CD1c-positive myeloid dendritic cell (primary cell): Measurements from ENCODE around the gene PEAK1.

ENCODE experiments used
- DNase-seq: peaks from one replicate; pipeline ENCODE4 v3.0.0-alpha.2; 2016; ENCODE audit errors: extremely low spot score

PEAK1 gene

GRCh38 chr15:77400258-77400657 lies 19.6 kb downstream of the PEAK1 start:
- DNase-seq, result no peak

- no peak for DNase-seq
Measured at GRCh38 chr15:77398927-77399326, 21.0 kb downstream of the PEAK1 start.

GRCh38 chr15:77396692-77397091 lies 23.2 kb downstream of the PEAK1 start:
- DNase-seq, result no peak

GRCh38 chr15:77395013-77395774 lies 24.7 kb downstream of the PEAK1 start:
- DNase-seq, result no peak

- no peak for DNase-seq
Measured at GRCh38 chr15:77393471-77393840, 26.4 kb downstream of the PEAK1 start.

- DNase-seq, result no peak
Measured at GRCh38 chr15:77392762-77393470, 27.0 kb downstream of the PEAK1 start.

- DNase-seq, result no peak
Measured at GRCh38 chr15:77391372-77391951, 28.4 kb downstream of the PEAK1 start.

GRCh38 chr15:77387365-77388105 lies 32.4 kb downstream of the PEAK1 start:
- DNase-seq, result peak; percentile 28

- no peak for DNase-seq
Measured at GRCh38 chr15:77386626-77387025, 33.3 kb downstream of the PEAK1 start.

GRCh38 chr15:77384589-77385359 lies 35.1 kb downstream of the PEAK1 start:
- no peak for DNase-seq

GRCh38 chr15:77384086-77384485 lies 35.8 kb downstream of the PEAK1 start:
- no peak for DNase-seq

GRCh38 chr15:77380033-77380432 lies 39.9 kb downstream of the PEAK1 start:
- DNase-seq, result no peak

GRCh38 chr15:77376770-77377169 lies 43.1 kb downstream of the PEAK1 start:
- DNase-seq, result no peak

- no peak for DNase-seq
Measured at GRCh38 chr15:77375133-77375532, 44.8 kb downstream of the PEAK1 start.

- DNase-seq, result no peak
Measured at GRCh38 chr15:77373441-77373840, 46.5 kb downstream of the PEAK1 start.

GRCh38 chr15:77371850-77372563 lies 47.9 kb downstream of the PEAK1 start:
- peak; percentile 9 for DNase-seq

- no peak for DNase-seq
Measured at GRCh38 chr15:77370580-77370979, 49.3 kb downstream of the PEAK1 start.

GRCh38 chr15:77369168-77369567 lies 50.7 kb downstream of the PEAK1 start:
- DNase-seq, result no peak

- DNase-seq, result no peak
Measured at GRCh38 chr15:77367631-77368030, 52.3 kb downstream of the PEAK1 start.

- no peak for DNase-seq
Measured at GRCh38 chr15:77361456-77361855, 58.4 kb downstream of the PEAK1 start.
